WTC11 (cell line): ENCODE results near the gene OPCML.

Source experiments
- ATF1 ChIP-seq: sonication (generic); formaldehyde crosslinking; IDR thresholded peaks from 2 replicates; pipeline ENCODE4 v1.8.1; 2023; ENCODE audit warnings: mild to moderate bottlenecking, moderate library complexity, missing genetic modification reagents
- CTCF ChIP-seq: fragments of 200-600 bp; IDR thresholded peaks from 2 replicates; pipeline ENCODE4 v1.8.0; 2022; ENCODE audit warnings: antibody characterized with exemption
- ZBTB21 ChIP-seq: sonication (generic); formaldehyde crosslinking; IDR thresholded peaks from 2 replicates; pipeline ENCODE4 v1.8.1; 2023; ENCODE audit warnings: mild to moderate bottlenecking, missing genetic modification reagents, borderline replicate concordance

- TF ChIP-seq ATF1 (CRISPR knock-in tag) (no peak), CTCF (no peak), ZBTB21 (CRISPR knock-in tag) (no peak)
Observed at GRCh38 chr11:133227632-133228111, 304.6 kb downstream of the OPCML start.
